ENCODE results near the gene CAPG.
"Not testable (repeated sequence)": the region's sequence is repeated elsewhere in the genome, so short reads cannot be mapped to it uniquely, and the experiment has no call there.

The CAPG gene

GRCh38 chr2:85394976-85395375, 15.2 kb downstream of the CAPG start:
- Histone ChIP-seq H3K36me3 (ENCODE audit: insufficient read depth, low read length) (peaks cover 2% of the 10 kb centered on the region), H3K27me3 (ENCODE audit: insufficient read depth, low read length) (no peaks in the 10 kb centered on the region), H3K4me1 (ENCODE audit: insufficient read depth, low read length) (no peaks in the 10 kb centered on the region), H3K9me3 (ENCODE audit: low read length) (no peaks in the 10 kb centered on the region), H2AFZ (ENCODE audit: low read depth, low read length) (no peak overlapping the region), H3K4me3 (ENCODE audit: low read length) (no peak overlapping the region)

DNA sequence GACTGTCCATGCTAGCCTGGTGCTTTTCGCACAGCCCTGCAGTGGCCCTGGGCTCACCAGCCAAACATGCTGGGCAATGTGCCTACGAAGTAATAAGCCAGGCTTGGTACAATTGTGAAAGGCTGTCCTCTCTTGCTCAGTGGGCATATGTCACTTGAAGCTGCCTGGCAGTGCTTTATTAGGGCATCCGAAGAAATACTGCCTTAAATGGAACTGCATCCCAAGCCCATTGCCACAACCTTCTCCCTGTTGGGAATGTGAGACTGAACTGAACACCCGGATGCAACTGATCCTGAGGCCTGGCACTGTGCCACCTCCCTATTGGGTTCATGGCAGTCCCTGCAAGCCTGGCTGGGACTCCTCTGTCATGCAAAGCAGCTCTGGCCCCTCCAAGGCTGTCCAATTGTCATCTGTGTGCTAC, 15.9 kb downstream of the CAPG start:
- Histone ChIP-seq H3K4me3 (ENCODE audit: low read length) (no peak overlapping the region), H3K27me3 (ENCODE audit: insufficient read depth, low read length) (no peaks in the 10 kb centered on the region), H3K9me3 (ENCODE audit: low read length) (no peaks in the 10 kb centered on the region), H3K36me3 (ENCODE audit: insufficient read depth, low read length) (peaks cover 2% of the 10 kb centered on the region), H2AFZ (ENCODE audit: low read depth, low read length) (no peak overlapping the region), H3K4me1 (ENCODE audit: insufficient read depth, low read length) (peaks cover under 1% of the 10 kb centered on the region)

GRCh38 chr2:85393836-85394235, 16.3 kb downstream of the CAPG start:
- Histone ChIP-seq H3K36me3 (ENCODE audit: insufficient read depth, low read length) (peaks cover 2% of the 10 kb centered on the region), H3K9me3 (ENCODE audit: low read length) (no peaks in the 10 kb centered on the region), H3K4me3 (ENCODE audit: low read length) (no peak overlapping the region), H2AFZ (ENCODE audit: low read depth, low read length) (no peak overlapping the region), H3K4me1 (ENCODE audit: insufficient read depth, low read length) (peaks cover 5% of the 10 kb centered on the region), H3K27me3 (ENCODE audit: insufficient read depth, low read length) (no peaks in the 10 kb centered on the region)

DNA sequence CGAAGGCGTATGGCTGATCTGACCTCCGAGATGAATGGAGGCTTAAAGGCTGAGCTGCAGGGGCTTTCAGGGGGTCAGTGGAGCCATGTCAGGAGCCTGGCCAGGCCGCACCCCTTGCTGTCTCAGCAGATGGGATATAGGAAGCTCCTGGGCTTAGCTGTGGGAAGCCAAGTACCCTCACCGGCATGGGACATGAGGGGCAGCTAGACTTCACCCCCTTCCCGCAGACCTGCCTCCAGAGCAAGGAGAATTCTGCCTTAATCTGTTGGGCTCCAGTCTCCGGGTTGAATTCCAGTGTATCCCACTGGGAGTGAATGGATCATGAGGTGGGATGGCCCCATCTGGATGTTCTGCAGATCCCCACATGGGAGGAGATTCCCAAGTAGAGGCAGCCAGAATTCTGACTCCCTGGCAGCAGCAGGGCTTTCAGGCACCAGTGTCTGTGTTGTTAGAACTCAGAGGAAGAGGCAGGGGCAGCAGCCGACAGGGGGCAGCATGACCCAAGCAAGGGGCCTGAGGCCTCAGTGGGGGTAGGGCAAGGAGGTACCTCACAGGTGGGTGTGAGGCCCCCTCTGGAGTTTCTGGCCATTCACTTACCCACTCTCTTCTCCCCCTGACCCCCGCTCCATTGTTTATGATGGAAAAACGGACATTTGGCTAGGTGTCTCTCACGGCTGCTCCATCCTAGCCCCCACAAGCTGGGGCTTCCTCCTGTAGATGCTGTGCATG, 19.1 kb downstream of the CAPG start:
- H3K4me3 ChIP-seq (ENCODE audit: low read length): no peak overlapping the region
- no peak overlapping the region for H2AFZ ChIP-seq (ENCODE audit: low read depth, low read length)
- peaks cover 13% of the 10 kb centered on the region for H3K4me1 ChIP-seq (ENCODE audit: insufficient read depth, low read length)
- no peaks in the 10 kb centered on the region for H3K27me3 ChIP-seq (ENCODE audit: insufficient read depth, low read length)
- H3K9me3 ChIP-seq (ENCODE audit: low read length): no peaks in the 10 kb centered on the region
- peaks cover 4% of the 10 kb centered on the region for H3K36me3 ChIP-seq (ENCODE audit: insufficient read depth, low read length)

GRCh38 chr2:85388878-85389538, 21.2 kb downstream of the CAPG start:
- H3K36me3 ChIP-seq (ENCODE audit: insufficient read depth, low read length): peaks cover 4% of the 10 kb centered on the region

GRCh38 chr2:85387754-85388153, 22.4 kb downstream of the CAPG start:
- Histone ChIP-seq H3K4me1 (ENCODE audit: insufficient read depth, low read length) (peaks cover 13% of the 10 kb centered on the region), H2AFZ (ENCODE audit: low read depth, low read length) (no peak overlapping the region), H3K9me3 (ENCODE audit: low read length) (no peaks in the 10 kb centered on the region), H3K4me3 (ENCODE audit: low read length) (no peak overlapping the region), H3K36me3 (ENCODE audit: insufficient read depth, low read length) (peaks cover 6% of the 10 kb centered on the region), H3K27me3 (ENCODE audit: insufficient read depth, low read length) (no peaks in the 10 kb centered on the region)

More at GRCh38 chr2:85388878-85389538, 21.2 kb downstream of the CAPG start:
- H3K4me3 ChIP-seq (ENCODE audit: low read length): no peak overlapping the region
- peaks cover 13% of the 10 kb centered on the region for H3K4me1 ChIP-seq (ENCODE audit: insufficient read depth, low read length)
- H2AFZ ChIP-seq (ENCODE audit: low read depth, low read length): no peak overlapping the region
- H3K27me3 ChIP-seq (ENCODE audit: insufficient read depth, low read length): no peaks in the 10 kb centered on the region
- H3K9me3 ChIP-seq (ENCODE audit: low read length): no peaks in the 10 kb centered on the region

GRCh38 chr2:85385746-85386145, 24.4 kb downstream of the CAPG start:
- H3K4me3 ChIP-seq (ENCODE audit: low read length): no peak overlapping the region
- H2AFZ ChIP-seq (ENCODE audit: low read depth, low read length): no peak overlapping the region
- H3K9me3 ChIP-seq (ENCODE audit: low read length): peaks cover under 1% of the 10 kb centered on the region
- no peaks in the 10 kb centered on the region for H3K27me3 ChIP-seq (ENCODE audit: insufficient read depth, low read length)
- H3K4me1 ChIP-seq (ENCODE audit: insufficient read depth, low read length): peaks cover 13% of the 10 kb centered on the region
- H3K36me3 ChIP-seq (ENCODE audit: insufficient read depth, low read length): peaks cover 7% of the 10 kb centered on the region

- peaks cover 10% of the 10 kb centered on the region for H3K36me3 ChIP-seq (ENCODE audit: insufficient read depth, low read length)
Observed at GRCh38 chr2:85383850-85384249, 26.3 kb downstream of the CAPG start.

GRCh38 chr2:85383151-85383550, 27.0 kb downstream of the CAPG start:
- H2AFZ ChIP-seq (ENCODE audit: low read depth, low read length); H3K4me1 ChIP-seq (ENCODE audit: insufficient read depth, low read length); H3K9me3 ChIP-seq (ENCODE audit: low read length); H3K4me3 ChIP-seq (ENCODE audit: low read length); H3K27me3 ChIP-seq (ENCODE audit: insufficient read depth, low read length): not testable (repeated sequence)
- peaks cover 11% of the 10 kb centered on the region for H3K36me3 ChIP-seq (ENCODE audit: insufficient read depth, low read length)

More at GRCh38 chr2:85383850-85384249, 26.3 kb downstream of the CAPG start:
- no peak overlapping the region for H2AFZ ChIP-seq (ENCODE audit: low read depth, low read length)
- H3K4me3 ChIP-seq (ENCODE audit: low read length): no peak overlapping the region
- peaks cover 8% of the 10 kb centered on the region for H3K4me1 ChIP-seq (ENCODE audit: insufficient read depth, low read length)
- H3K27me3 ChIP-seq (ENCODE audit: insufficient read depth, low read length): no peaks in the 10 kb centered on the region
- H3K9me3 ChIP-seq (ENCODE audit: low read length): peaks cover 4% of the 10 kb centered on the region

GRCh38 chr2:85380048-85380447, 30.1 kb downstream of the CAPG start:
- Histone ChIP-seq H3K4me1 (ENCODE audit: insufficient read depth, low read length) (no peaks in the 10 kb centered on the region), H3K27me3 (ENCODE audit: insufficient read depth, low read length) (no peaks in the 10 kb centered on the region), H3K36me3 (ENCODE audit: insufficient read depth, low read length) (peaks cover 19% of the 10 kb centered on the region), H3K9me3 (ENCODE audit: low read length) (peaks cover 4% of the 10 kb centered on the region), H2AFZ (ENCODE audit: low read depth, low read length) (no peak overlapping the region), H3K4me3 (ENCODE audit: low read length) (no peak overlapping the region)

GRCh38 chr2:85378257-85378656, 31.9 kb downstream of the CAPG start:
- Histone ChIP-seq H3K27me3 (ENCODE audit: insufficient read depth, low read length) (no peaks in the 10 kb centered on the region), H2AFZ (ENCODE audit: low read depth, low read length) (no peak overlapping the region), H3K9me3 (ENCODE audit: low read length) (peaks cover 4% of the 10 kb centered on the region), H3K4me3 (ENCODE audit: low read length) (no peak overlapping the region), H3K4me1 (ENCODE audit: insufficient read depth, low read length) (no peaks in the 10 kb centered on the region), H3K36me3 (ENCODE audit: insufficient read depth, low read length) (peaks cover 16% of the 10 kb centered on the region)

DNA sequence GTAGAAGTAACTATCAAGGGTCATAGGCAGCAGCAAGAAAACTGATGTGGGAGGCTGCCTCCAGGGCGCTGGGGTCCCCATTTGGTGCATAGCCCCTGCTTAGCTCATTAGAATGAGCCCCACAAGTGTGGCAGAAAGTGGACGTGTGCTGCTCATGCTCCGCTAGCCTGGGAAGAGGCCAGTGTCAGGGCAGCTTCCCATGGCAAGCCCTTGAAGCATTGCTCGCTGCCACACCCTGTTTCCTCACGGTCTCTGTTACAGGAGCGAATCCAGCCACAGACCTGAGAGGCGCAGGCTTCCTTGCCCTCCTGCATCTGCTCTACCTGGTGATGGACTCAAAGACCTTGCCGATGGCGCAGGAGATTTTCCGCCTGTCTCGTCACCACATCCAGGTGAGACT, 33.1 kb downstream of the CAPG start:
- H3K36me3 ChIP-seq (ENCODE audit: insufficient read depth, low read length): peaks cover 16% of the 10 kb centered on the region
- H3K4me1 ChIP-seq (ENCODE audit: insufficient read depth, low read length): no peaks in the 10 kb centered on the region
- no peaks in the 10 kb centered on the region for H3K27me3 ChIP-seq (ENCODE audit: insufficient read depth, low read length)
- H2AFZ ChIP-seq (ENCODE audit: low read depth, low read length): no peak overlapping the region
- H3K4me3 ChIP-seq (ENCODE audit: low read length): no peak overlapping the region
- H3K9me3 ChIP-seq (ENCODE audit: low read length): peaks cover 4% of the 10 kb centered on the region

DNA sequence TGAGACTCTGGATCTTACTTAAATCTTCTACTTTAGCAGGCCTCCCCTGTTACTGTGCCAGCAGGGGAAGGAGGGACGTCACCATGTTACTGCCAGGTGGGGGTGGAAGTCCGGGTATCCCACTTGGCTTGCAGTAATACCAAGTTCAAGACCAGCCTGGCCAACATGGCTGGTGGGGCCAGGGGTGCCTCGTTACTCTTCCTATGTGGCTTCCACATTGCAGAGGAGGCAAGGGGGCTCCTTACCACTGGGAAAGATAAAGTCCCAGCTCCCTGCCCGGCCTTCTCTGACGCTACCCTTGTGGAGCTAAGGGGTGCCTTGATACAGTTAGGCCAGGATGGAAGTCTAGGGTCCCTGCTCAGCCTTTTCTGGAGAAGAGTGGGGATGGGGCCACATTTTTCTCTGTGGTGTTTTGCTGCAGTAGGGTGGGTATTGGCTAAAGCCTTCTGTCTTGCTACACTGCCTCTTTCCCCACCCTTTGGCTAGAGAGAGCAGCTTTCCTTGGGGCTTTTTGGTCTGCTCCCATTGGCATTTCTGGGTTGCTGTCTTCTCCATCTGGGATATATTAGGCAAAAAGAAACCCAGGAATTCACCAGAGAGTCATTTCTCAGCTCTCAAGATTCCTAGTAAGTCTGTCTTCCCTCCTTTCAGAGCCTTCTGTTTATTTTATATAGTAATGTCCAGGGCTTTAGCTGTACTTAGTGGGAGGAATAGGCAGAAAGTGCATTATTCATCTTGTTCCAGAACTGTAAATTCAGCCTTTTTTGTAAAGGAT, 33.7 kb downstream of the CAPG start:
- no peak overlapping the region for H2AFZ ChIP-seq (ENCODE audit: low read depth, low read length)
- H3K4me3 ChIP-seq (ENCODE audit: low read length): no peak overlapping the region
- H3K4me1 ChIP-seq (ENCODE audit: insufficient read depth, low read length): no peaks in the 10 kb centered on the region
- H3K36me3 ChIP-seq (ENCODE audit: insufficient read depth, low read length): peaks cover 16% of the 10 kb centered on the region
- peaks cover 4% of the 10 kb centered on the region for H3K9me3 ChIP-seq (ENCODE audit: low read length)
- H3K27me3 ChIP-seq (ENCODE audit: insufficient read depth, low read length): no peaks in the 10 kb centered on the region

Measured in neuron (in vitro differentiated cells).